ENCODE data around the gene AHRR.

DNA sequence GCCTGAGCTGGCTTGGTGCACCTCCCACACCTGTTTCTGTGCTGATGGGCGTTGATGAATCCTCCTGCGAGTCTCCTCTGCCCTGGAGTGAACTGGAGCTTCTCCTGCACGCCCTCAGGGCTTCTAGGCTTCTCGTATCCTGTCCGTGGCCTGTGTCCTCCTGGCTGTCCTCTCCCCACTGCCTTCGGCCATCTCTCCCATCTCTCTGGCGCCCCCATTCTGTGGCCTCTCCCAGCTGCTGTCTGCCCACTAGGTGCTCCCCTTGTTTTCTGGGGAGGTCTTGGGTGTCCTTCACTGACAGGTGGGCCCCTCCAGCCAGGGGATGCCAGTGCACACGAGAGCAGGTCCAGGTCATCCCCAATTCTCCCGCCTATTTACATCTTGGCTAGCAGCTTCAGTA lies 28.8 kb downstream of the AHRR start:
- TF ChIP-seq NFRKB (IDR thresholded peaks at IDR 0.05; ENCODE audit: low read depth) (no peak), FIP1L1 (IDR thresholded peaks at IDR 0.05; ENCODE audit: low read depth, low read length, poor library complexity, severe bottlenecking) (no peak), REST (IDR thresholded peaks at IDR 0.05; ENCODE audit: borderline replicate concordance) (no peak), REST (CRISPR knock-in tag; IDR thresholded peaks at IDR 0.05; ENCODE audit: low read depth) (no peak)
- TF ChIP-seq, protein P1, sequence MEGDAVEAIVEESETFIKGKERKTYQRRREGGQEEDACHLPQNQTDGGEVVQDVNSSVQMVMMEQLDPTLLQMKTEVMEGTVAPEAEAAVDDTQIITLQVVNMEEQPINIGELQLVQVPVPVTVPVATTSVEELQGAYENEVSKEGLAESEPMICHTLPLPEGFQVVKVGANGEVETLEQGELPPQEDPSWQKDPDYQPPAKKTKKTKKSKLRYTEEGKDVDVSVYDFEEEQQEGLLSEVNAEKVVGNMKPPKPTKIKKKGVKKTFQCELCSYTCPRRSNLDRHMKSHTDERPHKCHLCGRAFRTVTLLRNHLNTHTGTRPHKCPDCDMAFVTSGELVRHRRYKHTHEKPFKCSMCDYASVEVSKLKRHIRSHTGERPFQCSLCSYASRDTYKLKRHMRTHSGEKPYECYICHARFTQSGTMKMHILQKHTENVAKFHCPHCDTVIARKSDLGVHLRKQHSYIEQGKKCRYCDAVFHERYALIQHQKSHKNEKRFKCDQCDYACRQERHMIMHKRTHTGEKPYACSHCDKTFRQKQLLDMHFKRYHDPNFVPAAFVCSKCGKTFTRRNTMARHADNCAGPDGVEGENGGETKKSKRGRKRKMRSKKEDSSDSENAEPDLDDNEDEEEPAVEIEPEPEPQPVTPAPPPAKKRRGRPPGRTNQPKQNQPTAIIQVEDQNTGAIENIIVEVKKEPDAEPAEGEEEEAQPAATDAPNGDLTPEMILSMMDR (IDR thresholded peaks at IDR 0.05 in 2 of 3, conservative IDR thresholded peaks at IDR 0.05 in 1 of 3; ENCODE audit: insufficient read depth in 2 of 3, low read depth in 1 of 3, low read length in 3 of 3) = peak; percentile 62 to 94 (median 71)
